Stimulated activated naive CD8-positive, alpha-beta T cell treated with anti-CD3 and anti-CD28 coated beads, Interleukin-15, Interleukin-2, amounts not matched to agents 100 U/mL and 50 U/mL, for 24 hours (primary cell): Measurements from ENCODE around the gene ANAPC2.

Source experiments
- ATAC-seq: fragments of 150-1000 bp; cut with Tn5 transposase; one replicate; pipeline ENCODE4 v1.10.0; 2021
- DNase-seq: peaks from one replicate; pipeline ENCODE4 v3.0.0; 2021

ANAPC2 gene

DNA sequence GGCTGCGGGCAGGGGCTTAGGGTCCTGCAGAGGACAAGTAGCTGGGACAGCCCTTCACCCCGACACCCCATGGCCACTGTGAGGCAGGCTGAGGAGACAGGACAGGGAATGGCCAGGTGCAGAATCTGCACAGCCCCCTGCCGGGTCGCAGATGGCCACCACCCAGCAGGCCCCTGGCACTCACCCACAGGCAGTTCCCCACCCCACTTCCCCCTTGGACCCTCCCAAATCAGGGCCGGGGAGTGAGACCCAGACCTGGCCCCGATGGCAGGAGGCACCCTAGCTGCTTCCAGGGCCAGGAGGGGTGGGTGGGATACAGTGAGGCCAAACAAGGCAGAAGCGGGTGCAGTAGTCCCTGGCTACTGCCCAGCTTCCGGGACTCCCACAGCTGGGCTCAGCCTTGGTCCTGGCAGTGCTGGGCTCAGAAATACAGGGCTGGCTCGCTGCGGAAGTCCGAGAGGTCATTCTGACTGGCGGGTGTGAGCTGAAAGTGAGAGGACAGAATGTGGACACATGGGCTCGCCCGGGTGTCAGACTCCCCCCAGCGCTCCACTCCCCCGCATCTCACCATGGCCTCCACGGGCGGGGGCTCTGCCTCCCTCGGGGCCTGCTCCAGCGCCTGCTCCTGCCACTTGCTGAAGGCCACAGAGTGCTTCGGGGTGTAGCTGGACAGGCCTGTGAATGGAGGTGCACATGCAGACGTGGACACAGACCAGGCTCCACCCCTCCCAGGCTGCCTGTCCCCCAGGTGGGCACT, 3.5 kb upstream of the ANAPC2 start:
- no peak for ATAC-seq
- no peak for DNase-seq

DNA sequence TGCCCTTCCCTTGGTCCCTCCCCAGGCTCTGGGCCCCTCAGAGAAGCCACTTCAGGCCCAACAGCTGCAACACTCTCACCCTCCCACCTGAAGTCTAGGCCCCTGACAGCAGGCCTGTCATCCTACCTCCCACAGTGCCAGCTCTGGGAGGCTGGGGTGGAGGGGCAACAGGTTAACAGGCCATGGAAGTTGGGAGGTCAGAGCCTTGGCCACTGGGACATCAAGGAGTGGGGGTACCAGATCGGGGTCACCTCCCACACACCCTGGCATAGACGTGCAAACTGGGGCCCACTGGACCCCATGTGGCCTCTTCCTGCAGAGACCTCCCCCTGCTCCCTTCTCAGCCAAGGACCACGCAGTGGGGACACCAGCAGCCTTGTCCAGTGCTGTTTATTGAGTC, 2.9 kb upstream of the ANAPC2 start:
- DNase-seq = no peak
- no peak for ATAC-seq

DNA sequence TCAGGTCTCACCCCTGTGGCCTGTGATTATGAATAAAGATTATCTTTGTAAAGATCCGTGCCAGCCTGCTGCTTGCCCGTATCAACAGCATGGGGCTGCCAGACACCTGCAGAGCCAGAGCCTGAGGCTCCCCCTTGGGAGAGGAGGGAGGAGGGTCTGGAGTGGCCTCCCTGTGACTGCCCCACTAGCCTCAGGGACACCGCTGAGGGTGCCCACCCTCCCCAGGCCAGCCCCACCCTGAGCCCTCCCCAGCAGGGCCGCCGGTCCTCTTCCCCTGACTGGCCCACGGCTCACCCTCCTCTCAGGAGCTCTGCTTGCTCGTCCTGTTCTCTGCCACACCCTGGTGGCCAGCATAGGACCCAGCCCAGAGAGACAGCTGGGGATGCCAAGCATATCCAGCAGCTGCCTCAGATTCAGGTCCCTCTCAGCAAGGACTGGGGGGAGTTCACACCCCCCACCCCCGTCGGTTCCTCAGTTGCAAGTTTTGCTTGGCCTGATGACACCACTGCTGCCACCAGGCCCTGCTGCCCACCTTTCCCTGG, 2.0 kb upstream of the ANAPC2 start:
- no peak for DNase-seq
- ATAC-seq = no peak

DNA sequence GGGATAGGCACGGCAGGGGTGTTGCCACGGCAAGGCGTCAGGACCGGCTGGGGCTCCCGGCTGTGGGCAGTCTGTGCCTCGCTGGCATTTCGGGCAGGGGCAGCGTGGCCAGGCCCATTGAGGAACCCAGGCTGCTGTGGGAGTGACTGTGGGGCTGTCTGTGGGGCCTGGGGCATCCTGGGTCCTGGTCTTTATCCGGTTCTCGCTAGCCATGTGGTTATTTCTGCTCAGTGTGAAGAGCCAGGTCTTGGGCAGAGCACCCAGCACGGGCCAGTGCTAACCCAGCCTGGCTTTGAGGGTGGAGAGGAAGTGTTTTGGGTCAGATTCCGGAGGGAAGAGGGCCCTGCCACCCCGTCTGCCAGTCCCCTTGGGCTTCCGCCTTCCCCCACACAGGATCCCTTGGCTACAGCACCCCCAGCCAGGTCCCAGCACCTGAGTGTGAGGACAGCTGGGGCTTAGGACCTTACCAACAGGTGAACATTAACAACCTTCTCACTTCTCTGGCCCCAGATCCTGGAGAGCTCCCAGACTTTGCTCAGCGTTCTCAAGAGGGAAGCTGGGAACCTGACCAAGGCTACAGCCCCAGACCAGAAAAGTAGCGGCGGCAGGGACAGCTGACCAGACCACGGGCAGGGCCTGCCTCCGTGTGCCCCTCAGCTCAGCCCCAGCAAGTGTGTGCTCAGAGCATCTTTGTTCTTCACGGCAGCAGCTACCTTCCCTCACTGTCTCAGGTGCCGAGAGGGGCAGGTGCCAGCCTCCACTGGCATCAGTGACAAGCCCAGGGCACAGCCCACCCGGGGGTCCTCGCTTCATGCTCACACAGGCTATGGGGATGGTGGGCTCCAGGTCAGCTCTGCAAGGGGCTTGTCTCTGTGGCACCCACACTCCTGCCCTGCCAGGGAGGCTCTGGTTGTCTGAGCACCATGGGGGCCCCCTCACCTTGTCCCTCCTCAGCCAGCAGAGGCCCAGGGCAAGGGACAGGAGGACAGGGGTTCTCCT, 1.2 kb upstream of the ANAPC2 start:
- no peak for DNase-seq
- ATAC-seq = no peak

DNA sequence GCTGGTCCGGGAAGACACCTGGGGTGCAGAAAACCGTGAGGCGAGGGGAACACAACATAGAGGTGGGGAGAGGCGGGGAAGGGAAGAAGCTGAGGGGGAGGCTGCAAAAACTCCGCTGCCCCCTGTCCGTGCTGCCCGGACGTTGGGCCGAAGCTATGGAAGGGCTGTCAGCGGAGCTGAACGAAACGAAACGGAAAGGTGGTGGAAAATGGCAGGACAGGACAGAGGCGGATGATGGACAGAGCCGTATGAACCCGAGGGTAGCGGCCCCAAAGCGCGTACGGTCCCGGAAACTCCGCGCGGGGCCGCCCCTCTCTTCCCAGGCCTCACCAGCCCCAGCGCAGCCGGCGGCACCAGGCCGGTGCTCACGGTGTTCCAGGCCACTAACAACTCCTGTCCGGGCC, 272 bp downstream of the ANAPC2 start:
- peak; percentile 1 for ATAC-seq
- no peak for DNase-seq

DNA sequence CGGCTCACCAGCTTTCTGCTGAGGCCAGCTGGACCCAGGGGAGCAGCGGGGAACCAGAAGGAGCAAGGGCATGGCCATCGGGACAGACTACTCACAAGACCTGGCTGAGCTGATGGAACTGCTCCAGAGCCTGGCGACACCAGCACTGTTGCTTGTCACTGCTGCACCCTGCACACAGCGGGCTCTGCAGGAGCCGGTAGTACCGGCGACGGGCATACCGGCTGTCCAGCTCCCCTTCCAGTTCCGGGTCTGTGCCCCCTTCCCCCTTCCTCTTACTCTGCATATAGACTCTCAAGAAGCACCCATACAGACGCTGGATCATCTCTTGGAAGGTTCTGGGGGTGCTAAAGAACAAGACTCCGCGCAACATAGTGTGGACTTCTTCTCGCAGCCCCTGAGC, 974 bp downstream of the ANAPC2 start:
- DNase-seq = no peak
- no peak for ATAC-seq

DNA sequence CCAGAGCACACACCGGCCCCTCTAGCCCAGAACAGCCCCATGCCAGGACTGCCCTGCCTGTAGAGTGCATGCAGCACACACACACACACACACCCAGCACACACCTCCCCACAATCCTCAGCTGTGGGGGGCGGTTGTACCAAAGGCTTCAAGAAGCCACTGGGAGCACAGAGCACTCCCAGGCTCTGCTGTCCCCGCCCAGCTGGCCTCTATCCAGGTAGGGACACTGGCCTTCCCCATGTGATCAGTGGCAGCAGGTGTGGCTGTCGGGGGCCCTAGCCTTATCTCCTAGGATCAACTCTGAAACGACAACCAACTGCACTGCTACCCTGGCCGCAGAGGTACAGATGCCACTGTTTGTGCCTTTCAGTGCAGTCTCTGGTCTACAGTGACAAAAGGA, 2.0 kb downstream of the ANAPC2 start:
- DNase-seq (no peak), ATAC-seq (no peak)

DNA sequence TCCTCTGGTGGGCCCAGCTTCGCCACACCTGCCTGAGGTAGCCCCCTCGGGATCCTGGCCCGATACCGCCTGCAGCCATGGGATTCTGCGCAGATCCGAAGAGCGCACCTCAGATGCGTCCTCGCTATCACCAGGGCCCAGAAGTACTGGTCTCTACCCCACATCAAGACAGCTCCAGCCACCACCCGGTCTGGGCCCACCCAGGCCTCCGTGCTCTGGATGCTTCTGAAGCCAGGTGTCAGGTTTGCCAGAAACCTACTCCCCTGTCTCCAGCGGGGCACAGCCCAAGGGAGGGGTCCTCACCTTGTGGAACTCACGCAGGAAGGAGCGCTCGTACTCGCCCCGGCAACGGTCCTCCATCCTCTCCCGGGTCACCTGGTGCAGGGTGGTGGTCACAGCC, 2.4 kb downstream of the ANAPC2 start:
- no peak for ATAC-seq
- DNase-seq = no peak

DNA sequence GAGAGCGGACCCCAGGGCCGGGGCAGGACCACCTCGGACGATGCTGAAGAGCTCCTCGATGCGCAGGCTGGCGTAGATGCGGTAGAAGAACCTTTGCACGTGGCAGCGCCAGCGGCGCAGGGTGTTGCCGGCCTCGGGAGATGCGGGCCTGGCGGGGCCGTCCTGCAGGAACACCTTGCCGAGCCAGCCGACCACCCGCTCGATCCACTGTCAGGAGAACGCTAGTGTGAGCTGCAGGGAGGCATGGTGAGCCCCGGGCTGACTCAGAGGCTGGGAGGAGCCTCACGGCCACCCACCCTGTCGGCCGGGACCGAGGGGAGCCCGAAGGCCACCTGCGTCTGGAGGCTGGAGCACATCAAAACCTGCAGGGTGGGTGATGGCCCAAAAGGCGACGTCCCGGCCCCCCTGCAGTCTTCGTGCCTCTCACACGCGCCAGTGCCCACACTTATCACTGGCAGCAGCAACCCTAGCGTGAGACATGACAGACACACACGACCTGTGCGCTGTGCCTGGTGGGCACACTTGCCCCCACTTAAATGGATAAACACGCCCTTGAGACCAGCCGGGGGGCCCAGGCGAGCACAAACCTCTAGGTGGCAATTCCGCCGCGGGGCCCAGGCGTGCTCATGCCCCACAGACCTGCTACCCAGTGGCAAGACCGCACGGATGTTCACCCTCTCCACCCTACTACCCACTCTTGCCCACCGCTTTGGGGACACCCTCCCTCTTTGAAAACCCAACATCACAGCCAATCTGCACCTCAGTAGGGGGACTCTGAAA, 3.3 kb downstream of the ANAPC2 start:
- DNase-seq = no peak
- no peak for ATAC-seq

DNA sequence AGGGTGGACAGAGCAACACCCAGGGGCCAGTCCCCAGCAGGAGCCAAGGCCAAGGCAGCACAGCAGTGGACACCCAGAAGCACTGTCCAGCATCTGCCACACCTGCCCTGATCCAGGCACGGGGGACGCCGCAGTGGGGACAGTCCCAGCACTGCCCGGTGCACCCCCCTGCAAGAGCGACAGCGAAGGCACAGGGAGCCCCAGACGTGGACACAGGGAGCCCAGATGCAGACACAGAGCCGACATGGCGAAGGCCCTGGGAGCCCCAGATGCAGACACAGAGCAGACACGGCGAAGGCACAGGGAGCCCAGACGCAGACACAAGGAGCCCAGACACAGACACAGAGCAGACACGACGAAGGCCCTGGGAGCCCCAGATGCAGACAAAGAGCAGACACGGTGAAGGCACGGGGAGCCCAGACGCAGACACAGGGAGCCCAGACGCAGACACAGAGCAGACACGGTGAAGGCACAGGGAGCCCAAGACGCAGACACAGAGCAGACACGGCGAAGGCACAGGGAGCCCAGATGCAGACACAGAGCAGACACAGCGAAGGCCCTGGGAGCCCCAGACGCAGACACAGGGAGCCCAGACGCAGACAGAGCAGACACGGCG, 4.3 kb downstream of the ANAPC2 start:
- no peak for DNase-seq
- ATAC-seq = no peak

DNA sequence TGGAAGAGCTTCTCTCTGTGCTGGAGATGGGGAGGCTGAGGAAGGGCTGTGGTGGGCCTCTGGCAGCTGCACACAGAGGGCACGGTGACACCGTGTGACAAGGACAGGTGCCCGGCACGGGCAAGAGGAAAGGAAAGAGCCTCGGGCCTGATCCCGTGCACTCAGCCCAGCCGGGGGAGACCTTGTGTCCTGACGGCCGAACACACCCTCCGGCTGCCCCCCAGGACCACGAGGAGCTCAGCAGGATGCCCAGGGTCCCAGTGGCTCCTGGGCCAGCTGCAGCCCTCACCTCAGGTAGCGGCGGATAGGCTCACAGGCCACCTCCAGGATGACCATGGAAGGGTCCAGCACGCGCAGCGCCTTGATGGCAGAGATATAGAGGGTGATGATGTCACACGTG, 5.5 kb downstream of the ANAPC2 start:
- no peak for ATAC-seq

DNA sequence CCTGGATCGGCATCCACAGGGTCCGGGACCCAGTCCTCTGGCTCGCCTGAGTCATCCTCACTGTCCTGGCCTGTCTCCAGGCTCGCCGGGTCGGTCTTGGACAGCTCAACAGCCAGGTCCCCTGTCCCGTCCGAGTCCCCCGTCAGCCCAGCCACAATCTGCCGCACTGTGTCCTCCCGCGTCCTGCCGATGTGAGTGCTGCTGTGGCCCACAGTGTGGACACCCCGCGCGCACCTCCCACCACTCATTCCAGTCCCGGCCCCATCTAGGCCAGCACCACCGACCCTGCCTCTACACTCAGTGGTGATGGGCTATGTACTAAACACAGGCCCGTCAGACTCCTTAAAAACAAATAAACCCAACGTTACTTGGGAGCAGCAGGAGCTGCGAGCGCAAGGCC, 6.7 kb downstream of the ANAPC2 start:
- no peak for DNase-seq
- no peak for ATAC-seq

More for the DNA sequence above, 5.5 kb downstream of the ANAPC2 start:
- DNase-seq = no peak

DNA sequence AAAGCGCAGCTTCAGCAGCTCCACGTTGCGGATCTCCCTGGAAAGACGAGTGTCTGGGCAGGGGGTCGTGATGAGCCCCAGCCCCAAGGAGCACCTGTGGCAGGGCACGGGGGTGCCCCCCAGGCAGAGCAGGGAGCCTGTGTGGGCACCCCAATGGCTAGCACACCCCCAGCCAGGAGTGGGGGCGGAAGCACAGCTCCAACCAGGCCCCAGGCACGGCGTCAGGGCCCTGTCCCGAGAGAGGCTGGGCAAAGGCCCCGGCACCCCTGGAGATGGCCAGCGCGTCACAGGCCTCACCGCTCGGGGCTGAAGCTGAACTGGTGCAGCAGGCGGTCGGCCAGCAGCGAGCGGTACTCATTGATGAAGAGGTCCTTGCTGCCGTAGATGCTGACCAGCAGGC, 7.9 kb downstream of the ANAPC2 start:
- DNase-seq (no peak), ATAC-seq (no peak)

DNA sequence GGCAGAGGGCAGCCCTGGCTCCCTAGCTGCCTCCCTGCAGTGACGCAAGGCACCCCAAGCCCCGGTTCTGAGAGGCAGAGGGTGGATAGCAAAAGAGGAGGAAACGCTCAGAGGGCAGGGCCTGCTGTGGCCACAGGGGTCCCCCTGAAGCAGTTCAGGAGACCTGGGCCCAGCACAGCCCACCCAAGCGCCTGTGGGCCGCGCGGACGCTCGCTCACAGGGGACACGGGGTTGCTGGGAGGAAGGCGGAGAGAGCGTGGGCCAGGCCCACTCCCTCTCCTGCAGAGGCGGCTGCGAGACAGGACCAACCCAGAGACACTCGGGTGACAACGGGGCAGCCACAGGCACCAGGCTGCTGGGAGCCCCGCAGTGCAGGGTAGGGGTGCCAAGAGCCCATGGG, 8.6 kb downstream of the ANAPC2 start:
- no peak for DNase-seq
- no peak for ATAC-seq

DNA sequence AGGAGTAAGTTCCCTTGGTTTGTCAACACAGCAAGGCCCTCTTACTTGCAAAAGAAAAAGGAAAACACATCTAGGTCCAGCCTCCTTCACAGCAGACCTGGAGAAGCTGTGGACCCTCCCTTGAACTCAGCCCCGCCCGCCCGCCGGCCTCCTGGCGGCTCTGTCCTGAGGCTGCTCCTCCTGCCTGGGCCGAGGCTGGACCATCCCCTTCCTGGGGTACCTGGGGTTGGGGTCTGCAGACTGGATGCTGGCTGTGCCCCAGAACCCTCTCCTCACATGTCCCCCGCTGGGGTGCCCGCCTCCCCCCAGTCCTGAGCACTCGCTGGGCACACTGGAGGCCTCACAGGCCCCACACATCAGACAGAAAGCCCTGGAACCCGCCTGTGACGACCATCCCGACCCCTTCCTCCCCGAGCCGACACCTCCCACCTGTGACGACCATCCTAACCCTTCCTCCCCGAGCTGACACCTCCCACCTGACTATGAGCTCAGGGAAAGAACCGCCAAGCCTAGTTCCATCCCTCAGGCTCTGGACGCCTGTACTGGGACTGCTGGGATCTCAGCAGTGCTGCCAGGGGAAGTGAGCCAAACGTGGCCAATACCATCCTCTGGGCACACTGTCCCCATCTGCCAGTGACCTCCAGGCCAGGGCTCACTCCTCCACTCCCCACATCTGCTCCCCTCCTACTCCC, 9.3 kb downstream of the ANAPC2 start:
- ATAC-seq = no peak
- no peak for DNase-seq

DNA sequence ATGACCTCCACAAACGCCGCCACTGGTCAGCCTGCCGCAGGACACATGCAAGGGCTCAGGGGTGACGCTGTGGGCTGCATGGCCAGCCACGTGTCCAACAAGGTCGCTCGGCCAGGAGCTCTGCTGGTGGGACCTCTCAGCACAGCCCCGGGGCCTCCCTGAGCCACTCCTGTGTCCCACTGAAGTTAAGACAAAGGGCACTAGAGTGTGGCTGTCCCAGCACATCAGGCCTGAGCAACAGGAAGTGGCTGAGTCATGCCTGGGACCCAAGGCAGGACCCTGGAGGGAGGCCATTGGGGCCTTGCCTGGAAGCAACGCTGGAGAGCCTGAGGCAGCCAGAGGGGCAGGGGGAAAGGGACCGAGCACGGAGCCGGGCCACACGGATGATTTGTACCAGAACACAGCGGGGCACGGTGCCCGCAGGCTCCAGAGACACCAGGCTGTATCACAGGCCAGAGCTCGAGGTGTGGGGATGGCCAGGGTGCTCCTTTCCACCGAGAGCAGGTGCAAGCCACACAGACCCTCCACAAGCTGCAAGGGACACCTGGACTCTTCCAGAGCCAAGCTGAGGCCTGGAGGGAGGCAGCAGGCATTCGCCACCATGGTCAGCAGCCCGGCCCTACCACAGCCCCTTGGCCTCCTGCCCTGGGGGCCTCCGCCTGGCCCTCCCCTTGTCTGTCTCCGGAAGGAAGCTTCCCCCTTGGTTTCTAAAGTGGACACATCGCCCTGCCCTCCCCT, 10.0 kb downstream of the ANAPC2 start:
- ATAC-seq (no peak), DNase-seq (no peak)

DNA sequence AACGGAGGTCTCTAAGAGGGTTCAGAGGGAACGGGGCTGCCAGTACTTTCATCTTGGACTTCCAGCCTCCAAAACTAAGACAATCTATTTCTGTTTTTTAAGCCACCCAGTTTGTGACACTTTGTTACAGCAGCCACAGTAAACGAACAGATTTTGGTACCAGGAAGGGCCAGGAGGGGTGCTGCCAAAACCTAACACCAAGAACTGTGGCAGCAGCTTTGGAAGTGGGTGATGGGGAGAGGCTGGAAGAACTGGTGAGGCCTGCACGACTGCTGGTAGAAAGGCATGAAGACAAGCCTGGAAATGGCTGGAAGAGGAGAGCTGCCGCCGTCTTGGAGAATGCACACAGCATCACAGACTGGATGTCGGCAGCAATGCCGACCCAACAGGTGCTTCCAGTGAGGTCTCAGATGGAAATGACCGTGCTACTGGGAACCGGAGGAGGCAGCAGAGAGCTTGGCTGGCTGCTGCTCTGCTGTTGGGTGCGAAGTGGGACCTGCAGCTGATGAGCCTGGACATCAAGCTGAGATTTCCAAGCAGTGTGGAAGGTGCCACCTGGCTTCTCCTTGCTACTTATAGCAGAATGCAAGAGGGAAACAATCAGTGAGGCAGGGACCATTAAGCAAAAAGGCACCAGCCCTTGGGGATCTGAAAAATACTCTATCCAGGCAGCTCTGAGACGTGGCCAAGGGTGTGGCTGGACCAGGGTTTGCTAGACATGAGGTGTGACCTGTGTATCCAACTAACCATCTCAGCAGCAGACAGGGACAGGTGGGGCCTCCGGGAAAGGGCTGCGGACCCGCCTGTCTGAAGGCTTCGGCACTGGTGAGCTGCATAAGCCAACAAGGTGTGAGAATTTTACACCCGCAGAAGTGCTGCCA, 11.8 kb downstream of the ANAPC2 start:
- ATAC-seq (peak; percentile 44), DNase-seq (no peak)

DNA sequence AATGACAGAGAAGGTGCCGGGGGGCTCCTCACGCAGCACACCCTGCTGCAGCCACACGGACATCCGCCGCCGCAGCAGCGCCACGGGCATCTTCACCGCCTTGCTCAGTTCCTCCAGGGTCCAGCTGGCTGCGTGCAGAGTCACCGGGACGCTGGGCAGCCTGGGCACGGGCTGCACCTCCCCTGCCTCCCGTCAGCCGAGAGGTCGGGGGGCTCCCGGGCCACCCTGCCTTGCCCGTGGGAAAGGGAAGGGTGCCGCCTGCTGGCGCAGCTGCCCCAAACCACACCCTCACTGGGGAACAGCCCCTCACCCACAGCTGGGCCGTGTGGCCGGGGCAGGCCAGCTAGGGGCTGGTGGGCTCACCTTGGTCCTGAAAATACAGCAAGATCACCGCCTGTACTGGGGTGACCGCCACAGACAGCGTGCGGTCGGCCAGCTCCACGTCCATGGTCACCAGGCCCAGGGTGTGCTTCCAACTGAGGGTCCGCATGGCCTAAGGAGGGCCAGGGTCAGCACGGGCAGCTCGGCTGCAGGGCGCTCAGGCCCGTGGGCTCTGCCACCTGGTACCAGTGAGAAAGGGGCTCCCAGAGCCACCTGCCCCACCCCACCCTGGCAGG, 12.9 kb downstream of the ANAPC2 start:
- no peak for ATAC-seq
- no peak for DNase-seq

DNA sequence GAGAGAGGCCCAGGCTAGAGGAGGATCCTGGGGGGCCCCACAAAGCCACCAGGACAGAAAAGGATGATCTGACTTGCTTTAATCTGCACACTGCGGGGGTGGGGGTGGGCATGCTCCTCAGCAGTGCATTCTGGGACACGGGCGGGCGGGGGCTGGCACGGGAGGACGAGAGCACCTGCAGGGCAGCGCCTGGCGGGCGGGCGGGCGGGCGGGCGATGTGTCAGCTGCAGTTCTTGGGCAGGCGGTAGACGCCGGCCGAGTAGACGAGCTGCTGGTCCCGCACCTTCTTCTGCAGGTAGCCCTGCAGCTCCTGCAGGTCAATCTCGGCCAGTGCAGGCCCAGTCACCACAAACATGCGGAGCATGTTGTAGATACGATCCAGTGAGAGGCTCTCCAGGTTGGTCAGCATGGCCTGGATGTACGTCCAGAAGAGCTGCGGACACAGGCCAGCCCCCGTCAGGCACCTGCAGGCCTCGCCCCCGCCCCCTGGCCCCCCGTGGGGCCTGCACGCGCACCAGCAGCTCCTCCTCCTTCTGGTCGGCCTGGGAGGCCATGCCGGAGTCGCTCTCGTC, 13.6 kb downstream of the ANAPC2 start:
- ATAC-seq (no peak), DNase-seq (no peak)
